SU-DHL-6 (cell line): ENCODE data around the gene GTF2I.

Experiments used
- CTCF ChIP-seq: fragments of 200-600 bp; sonication (generic); IDR thresholded peaks from one replicate; pipeline ENCODE4 v1.5.1; 2017; ENCODE audit warnings: antibody characterized with exemption, mild to moderate bottlenecking, low read length, moderate library complexity; ENCODE audit not compliant: insufficient read depth, poor library complexity, severe bottlenecking
- EZH2phosphoT487 ChIP-seq: fragments of 200-600 bp; sonication (generic), shearing (Covaris generic); conservative IDR thresholded peaks from 2 replicates; pipeline ENCODE4 v1.6.1; 2018; ENCODE audit warnings: mild to moderate bottlenecking, antibody characterized with exemption, low read length, moderate library complexity, mixed read lengths

DNA sequence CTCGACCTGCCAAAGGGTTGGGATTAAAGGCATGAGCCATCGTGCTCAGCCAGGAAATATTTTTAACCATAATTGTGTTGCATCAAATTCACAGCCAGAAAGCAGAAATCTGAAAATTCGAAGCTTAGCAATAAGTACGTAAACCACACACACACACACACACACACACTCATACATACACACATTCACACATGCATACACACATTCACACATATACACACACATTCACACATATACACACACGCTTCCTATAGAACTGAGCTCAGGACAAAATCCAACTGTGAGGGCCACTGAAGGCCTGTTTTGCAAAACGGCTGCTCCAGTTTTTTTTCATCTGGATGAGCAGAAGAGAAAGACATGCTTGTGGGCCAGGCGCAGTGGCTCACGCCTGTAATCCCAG, 25.0 kb upstream of the GTF2I start:
- TF ChIP-seq CTCF = no peak
- no peak for TF ChIP-seq EZH2phosphoT487
